BLaER1 (cell line): ENCODE data around the gene HOXA7.

Experiments used
- H3K27ac ChIP-seq: shearing (Covaris generic); formaldehyde crosslinking; 2 replicates; pipeline ENCODE4 v1.8.1; 2022
- H3K27me3 ChIP-seq: shearing (Covaris generic); formaldehyde crosslinking; 2 replicates; pipeline ENCODE4 v1.8.1; 2022
- H3K36me3 ChIP-seq: shearing (Covaris generic); formaldehyde crosslinking; 2 replicates; pipeline ENCODE4 v1.8.1; 2022
- H3K4me1 ChIP-seq: shearing (Covaris generic); formaldehyde crosslinking; 2 replicates; pipeline ENCODE4 v1.8.1; 2022
- H3K4me2 ChIP-seq: shearing (Covaris generic); formaldehyde crosslinking; 2 replicates; pipeline ENCODE4 v1.8.1; 2022
- H3K4me3 ChIP-seq: shearing (Covaris generic); formaldehyde crosslinking; 2 replicates; pipeline ENCODE4 v1.8.1; 2022
- H3K9ac ChIP-seq: shearing (Covaris generic); formaldehyde crosslinking; 2 replicates; pipeline ENCODE4 v1.8.1; 2022
- H3K9me3 ChIP-seq: shearing (Covaris generic); formaldehyde crosslinking; 2 replicates; pipeline ENCODE4 v1.8.1; 2022
- H4K20me1 ChIP-seq: shearing (Covaris generic); formaldehyde crosslinking; 2 replicates; pipeline ENCODE4 v1.8.1; 2022
- Cebpa-rat ChIP-seq: shearing (Covaris generic); IDR thresholded peaks from 2 replicates; pipeline ENCODE4 v1.8.1; 2022

HOXA7 gene

DNA sequence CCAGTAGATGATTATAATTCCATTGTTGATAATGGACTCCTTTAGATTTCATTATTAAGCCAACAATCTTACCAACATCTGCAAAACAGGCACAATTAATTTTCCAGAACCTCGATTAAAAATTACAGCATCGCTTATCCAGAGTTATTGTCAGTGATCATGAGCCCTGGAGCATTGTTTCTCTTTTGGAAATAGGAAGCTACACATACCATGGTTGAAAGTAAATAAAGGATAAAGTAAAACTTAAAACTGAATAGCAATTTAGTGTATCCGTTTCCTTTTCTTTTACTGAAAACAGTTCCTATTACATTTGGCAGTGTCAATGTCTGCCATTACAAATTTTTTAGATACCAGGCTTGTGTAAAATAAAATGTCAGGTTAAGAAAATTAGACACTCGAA is 44.1 kb downstream of the HOXA7 start:
- no peak overlapping the region for H3K27ac ChIP-seq
- H3K36me3 ChIP-seq: no peaks in the 10 kb centered on the region
- no peaks in the 10 kb centered on the region for H3K27me3 ChIP-seq
- H3K9me3 ChIP-seq: peaks cover 37% of the 10 kb centered on the region
- no peaks in the 10 kb centered on the region for H4K20me1 ChIP-seq
- H3K4me1 ChIP-seq: no peaks in the 10 kb centered on the region
- H3K4me3 ChIP-seq: no peak overlapping the region
- H3K4me2 ChIP-seq: no peak overlapping the region
- no peak for TF ChIP-seq Cebpa-rat
- no peak overlapping the region for H3K9ac ChIP-seq

DNA sequence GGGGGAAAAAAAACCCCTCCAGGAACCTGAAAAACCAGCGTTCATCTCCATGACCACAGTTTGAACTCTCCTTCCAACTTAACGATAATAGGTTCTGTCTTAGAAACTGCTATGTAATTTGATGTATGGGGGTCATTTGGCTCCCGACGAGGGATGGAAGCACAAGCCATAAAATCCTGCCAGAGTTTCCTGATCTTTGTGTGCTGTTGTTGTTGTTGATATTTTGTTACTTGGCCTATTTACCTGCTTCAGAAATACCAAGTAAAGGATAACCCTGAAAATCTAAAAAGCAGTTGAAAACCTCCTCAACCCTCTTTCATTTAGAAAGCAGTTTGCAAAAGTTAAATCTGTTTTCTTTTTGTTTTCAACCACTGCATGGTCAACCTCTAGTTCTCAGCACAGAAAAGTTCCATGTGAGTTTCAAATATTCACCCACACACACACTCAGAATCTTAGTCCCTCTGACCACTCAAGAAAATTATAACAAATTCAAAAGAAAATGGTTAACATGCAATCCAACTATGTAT is 44.7 kb downstream of the HOXA7 start:
- Histone ChIP-seq H3K4me3 (no peak overlapping the region), H3K4me2 (no peak overlapping the region), H3K27ac (no peak overlapping the region), H3K9ac (no peak overlapping the region), H4K20me1 (no peaks in the 10 kb centered on the region), H3K9me3 (peaks cover 40% of the 10 kb centered on the region), H3K4me1 (no peaks in the 10 kb centered on the region), H3K27me3 (no peaks in the 10 kb centered on the region), H3K36me3 (no peaks in the 10 kb centered on the region)
- TF ChIP-seq Cebpa-rat: no peak

DNA sequence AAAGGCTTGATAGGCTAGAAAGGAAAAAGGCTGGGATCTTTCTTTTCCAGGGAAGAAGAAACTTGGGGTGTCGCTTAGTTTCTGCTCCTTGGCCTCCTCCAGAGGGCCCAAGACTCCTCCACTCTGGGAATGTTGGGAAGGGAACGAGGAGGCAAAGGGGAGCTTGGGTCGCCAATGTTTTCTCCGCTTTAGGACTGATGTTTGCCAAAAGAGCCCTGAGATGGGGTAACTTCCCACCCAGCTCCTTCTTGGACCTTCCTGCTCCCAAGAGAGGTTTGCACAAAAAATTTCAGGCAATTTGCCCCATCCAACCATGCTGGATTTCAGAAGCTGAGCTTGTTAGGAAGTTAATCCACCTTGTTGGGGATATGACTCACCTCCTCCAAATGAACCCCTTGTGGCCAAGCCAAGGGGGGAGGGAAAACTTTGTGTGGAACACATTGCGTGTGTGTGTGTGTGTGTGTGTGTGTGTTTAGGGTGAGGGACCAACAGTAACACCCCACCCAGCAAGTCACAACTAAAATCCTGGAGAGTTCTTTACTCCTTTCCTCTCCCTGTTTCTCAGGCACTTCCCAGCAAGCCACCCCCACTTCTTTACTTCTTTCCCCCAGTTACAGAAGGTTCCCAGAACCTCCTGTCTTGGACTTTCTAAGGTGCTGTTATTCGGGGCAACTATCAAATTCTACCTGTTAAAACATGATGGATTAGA is 45.3 kb downstream of the HOXA7 start:
- TF ChIP-seq Cebpa-rat: no peak
- Histone ChIP-seq H4K20me1 (no peaks in the 10 kb centered on the region), H3K4me2 (no peak overlapping the region), H3K27ac (no peak overlapping the region), H3K36me3 (no peaks in the 10 kb centered on the region), H3K4me1 (no peaks in the 10 kb centered on the region), H3K9me3 (peaks cover 46% of the 10 kb centered on the region), H3K9ac (no peak overlapping the region), H3K27me3 (no peaks in the 10 kb centered on the region), H3K4me3 (no peak overlapping the region)

DNA sequence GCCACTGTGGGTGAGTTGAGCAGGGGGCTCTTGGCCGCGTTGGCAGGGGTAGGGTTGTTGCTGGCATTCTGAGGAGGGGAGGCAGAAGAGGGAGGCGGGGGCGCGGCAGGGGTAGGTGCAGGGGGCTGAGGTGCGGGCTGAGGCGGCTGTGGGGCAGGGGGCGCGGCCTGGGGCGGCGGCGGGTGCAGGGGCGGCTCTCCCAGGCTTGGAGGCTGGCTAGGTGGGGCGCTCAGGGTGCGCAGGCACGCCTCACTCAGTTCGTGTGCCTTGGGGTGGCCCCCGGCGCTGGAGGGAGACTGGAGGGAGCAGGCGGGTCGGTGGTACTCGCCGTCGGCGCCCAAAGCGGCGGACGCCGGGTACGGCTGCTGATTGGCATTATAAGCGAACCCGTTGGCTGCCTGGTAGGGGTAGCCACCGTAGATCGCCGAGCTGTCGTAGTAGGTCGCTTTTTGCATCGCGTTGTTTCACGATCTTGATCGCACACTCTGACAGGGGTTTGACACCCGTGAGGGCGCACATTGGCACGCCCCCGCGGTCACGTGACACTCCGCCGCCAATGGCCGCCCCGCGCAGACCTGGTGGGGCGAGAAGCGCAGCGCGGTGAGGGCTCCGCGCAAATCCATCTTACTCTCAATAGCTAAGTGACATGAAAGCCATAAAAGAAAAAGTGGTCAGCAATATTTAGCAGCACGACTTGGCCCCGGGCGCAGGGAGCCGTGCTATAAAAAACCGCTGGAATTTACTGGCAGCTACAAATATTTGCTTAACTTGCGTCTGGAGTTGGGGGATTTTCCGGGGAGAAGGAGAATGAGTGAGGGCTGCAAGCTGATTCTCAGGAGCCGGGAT is 46.1 kb downstream of the HOXA7 start:
- Histone ChIP-seq H3K4me3 (no peak overlapping the region), H3K27me3 (no peaks in the 10 kb centered on the region), H3K9ac (no peak overlapping the region), H3K27ac (no peak overlapping the region), H3K4me1 (no peaks in the 10 kb centered on the region), H3K36me3 (no peaks in the 10 kb centered on the region), H3K4me2 (no peak overlapping the region), H3K9me3 (peaks cover 48% of the 10 kb centered on the region), H4K20me1 (no peaks in the 10 kb centered on the region)
- no peak for TF ChIP-seq Cebpa-rat

DNA sequence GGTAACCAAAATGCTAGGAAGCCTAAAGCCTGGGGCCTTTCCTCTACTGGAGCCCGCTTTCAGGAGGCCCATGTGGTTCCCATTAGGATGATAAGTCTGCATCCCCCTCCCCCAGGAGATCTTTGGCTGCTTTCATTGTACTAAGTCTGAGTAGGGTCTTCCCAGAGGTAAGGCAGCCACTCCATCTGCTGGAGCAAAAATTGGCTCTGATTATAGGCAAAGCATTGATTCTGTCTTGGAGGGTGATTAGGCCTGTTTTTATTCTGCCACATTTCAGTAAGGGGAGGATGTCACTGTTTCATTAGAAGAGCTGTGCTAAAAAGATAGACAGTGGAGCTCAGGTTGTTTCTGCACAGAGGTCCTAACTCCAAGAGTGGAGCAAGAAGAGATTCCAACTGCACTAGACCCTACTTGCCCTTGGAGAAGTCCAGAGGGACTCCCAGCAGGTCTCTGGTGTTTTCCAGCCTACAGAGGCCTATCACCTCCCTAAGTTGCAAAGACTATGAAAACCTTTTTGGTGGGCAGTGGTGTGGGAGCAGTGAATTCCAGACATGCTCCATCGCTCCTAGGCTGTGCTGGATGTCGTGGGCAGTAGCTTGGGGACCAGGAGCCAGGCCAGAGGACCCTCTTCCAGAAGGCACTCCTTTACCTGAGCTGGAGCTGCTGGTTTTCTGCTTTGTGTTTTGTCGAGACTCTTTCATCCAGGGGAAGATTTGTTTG is 46.8 kb downstream of the HOXA7 start:
- Histone ChIP-seq H3K27ac (no peak overlapping the region), H3K4me3 (no peak overlapping the region), H3K9me3 (peaks cover 48% of the 10 kb centered on the region), H4K20me1 (no peaks in the 10 kb centered on the region), H3K4me1 (no peaks in the 10 kb centered on the region), H3K27me3 (no peaks in the 10 kb centered on the region), H3K4me2 (no peak overlapping the region), H3K36me3 (no peaks in the 10 kb centered on the region), H3K9ac (no peak overlapping the region)
- TF ChIP-seq Cebpa-rat: no peak

DNA sequence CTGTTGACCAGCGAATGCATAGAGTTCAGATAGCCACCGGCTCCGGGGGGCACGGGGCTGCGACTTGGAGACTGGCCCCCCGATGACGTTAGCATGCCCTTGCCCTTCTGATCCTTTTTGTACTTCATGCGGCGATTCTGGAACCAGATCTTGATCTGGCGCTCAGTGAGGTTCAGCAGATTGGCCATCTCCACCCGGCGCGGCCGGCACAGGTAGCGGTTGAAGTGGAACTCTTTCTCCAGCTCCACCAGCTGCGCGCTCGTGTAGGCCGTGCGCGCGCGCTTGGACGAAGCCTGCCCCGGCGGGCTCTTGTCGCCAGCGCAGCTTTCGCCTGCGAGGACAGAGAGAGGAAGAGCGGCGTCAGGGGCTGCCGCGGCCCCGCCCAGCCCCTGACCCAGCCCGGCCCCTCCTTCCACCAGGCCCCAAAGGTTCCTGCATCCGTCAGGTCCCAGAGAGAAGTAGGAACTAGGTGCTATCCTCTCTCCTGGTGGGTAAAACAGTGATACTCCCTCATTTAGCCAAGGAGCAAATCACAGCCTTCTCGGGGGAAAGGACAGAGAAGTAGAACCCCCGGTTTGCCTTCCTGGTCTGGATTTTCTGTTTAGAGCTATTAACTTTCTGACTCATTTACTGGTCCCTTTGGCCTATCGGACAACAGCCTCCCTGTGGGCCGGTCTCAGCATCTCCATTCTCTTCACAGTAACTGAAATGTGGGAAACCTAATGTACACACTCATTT is 47.9 kb downstream of the HOXA7 start:
- Histone ChIP-seq H3K27me3 (no peaks in the 10 kb centered on the region), H3K4me2 (no peak overlapping the region), H3K4me3 (no peak overlapping the region), H3K9me3 (peaks cover 53% of the 10 kb centered on the region), H3K36me3 (no peaks in the 10 kb centered on the region), H3K27ac (no peak overlapping the region), H3K9ac (no peak overlapping the region), H3K4me1 (no peaks in the 10 kb centered on the region), H4K20me1 (no peaks in the 10 kb centered on the region)
- no peak for TF ChIP-seq Cebpa-rat

DNA sequence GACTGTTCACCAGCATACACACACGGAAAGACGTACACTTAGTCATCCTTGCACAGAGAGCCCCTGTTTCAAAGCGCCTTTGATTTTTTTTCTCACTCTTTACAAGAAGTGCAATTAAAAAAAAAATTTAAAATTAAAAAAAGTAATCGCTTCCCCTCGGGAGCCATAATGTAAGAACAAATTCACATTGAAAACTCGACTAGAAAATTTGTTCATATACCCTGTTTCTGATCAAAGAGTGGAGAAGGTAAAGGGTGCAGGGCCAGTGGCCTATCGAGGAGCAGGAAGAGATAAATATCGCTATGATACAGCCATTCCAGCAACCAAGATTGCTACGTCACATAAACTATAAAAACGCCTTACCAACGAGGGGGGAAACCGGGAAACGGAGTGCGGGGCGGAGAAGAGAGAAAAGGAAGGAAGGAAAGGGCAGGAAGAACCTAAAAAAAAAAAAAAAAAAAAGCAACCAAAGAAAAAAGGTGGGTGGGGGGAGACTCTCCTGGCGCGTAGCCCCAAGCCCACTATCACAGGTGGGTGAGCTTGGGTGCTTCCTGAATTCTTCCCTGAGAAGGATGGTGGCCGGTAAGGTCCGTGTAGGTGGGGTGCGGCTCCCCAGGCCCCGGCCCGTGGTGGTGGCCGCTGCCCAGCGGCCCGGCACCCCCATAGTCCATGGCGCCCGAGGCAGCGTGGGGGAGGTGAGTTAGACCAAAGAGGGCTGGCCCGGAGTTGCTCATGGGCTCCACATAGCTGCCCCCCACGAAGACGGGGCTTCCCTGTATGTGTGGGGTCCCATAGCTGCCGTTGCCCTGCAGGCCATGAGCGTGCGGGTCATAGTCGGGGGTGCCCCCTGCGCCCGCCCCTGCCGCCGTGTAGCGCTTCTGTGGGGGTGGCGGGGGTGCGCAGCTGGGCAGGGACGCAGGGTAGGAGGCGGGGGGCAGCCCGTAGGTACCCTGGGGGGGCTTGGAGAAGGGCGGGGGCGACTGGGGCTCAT is 48.8 kb downstream of the HOXA7 start:
- Histone ChIP-seq H3K9ac (no peak overlapping the region), H3K27ac (no peak overlapping the region), H3K36me3 (no peaks in the 10 kb centered on the region), H3K4me1 (no peaks in the 10 kb centered on the region), H3K27me3 (no peaks in the 10 kb centered on the region), H3K4me3 (no peak overlapping the region), H3K9me3 (peaks cover 52% of the 10 kb centered on the region), H4K20me1 (no peaks in the 10 kb centered on the region), H3K4me2 (no peak overlapping the region)
- TF ChIP-seq Cebpa-rat: no peak

DNA sequence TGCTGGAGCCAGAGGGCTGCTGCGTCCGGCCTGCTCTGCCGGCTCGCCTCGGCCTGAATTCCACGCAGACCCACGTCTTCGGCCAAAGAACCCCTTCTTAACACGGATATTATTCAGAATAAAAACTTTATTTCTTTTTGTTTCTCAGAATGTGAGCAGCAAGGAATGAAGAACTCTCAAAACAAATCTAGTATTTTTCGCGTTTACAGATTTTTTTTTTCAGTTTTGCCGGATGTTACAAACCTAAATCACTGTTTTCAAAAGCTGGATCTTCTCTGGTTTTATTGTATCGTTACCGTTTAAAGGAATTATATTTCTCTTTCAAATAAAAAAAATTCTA is 49.6 kb downstream of the HOXA7 start:
- H3K4me3 ChIP-seq: no peak overlapping the region
- no peak for TF ChIP-seq Cebpa-rat
- no peaks in the 10 kb centered on the region for H3K4me1 ChIP-seq
- H3K9me3 ChIP-seq: peaks cover 60% of the 10 kb centered on the region
- no peak overlapping the region for H3K27ac ChIP-seq
- no peak overlapping the region for H3K9ac ChIP-seq
- H3K27me3 ChIP-seq: no peaks in the 10 kb centered on the region
- no peaks in the 10 kb centered on the region for H3K36me3 ChIP-seq
- H4K20me1 ChIP-seq: no peaks in the 10 kb centered on the region
- H3K4me2 ChIP-seq: no peak overlapping the region
